GM12873 (cell line): ENCODE data around the gene IGF2.

Experiments
- CTCF ChIP-seq: IDR thresholded peaks from 2 replicates; pipeline ENCODE4 v1.5.1; 2012; ENCODE audit warnings: low read depth, mild to moderate bottlenecking, moderate library complexity, low read length, control low read depth; ENCODE audit not compliant: insufficient read depth; ENCODE audit errors: missing control alignments

Gene IGF2

DNA sequence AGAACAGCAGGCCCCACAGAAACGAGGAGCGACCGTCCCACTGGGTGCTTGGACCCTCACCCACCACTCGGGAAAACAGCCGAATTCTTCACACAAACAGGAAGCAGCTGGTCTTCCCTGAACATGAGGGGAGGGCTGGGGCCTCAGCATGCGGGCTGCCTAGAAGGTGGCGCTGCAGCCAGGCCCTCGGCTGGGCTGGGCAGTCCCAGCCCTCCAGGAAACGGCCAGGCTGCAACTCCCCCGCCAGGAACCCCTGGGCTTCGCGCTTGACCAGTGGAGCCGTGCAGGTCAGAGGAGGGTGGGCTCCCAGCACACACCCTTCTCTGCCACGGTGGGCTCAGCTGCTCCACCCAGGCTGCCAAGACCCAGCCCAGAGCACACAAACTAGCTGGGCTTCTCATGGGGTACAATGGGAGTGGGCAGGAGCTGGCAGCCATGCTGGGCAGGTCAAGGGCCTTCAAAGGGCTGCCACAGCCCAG, 29.6 kb downstream of the IGF2 start:
- no peak for TF ChIP-seq CTCF

- no peak for TF ChIP-seq CTCF
These were observed 30.3 kb downstream of the IGF2 start for GRCh38 chr11:2108675-2109491.

DNA sequence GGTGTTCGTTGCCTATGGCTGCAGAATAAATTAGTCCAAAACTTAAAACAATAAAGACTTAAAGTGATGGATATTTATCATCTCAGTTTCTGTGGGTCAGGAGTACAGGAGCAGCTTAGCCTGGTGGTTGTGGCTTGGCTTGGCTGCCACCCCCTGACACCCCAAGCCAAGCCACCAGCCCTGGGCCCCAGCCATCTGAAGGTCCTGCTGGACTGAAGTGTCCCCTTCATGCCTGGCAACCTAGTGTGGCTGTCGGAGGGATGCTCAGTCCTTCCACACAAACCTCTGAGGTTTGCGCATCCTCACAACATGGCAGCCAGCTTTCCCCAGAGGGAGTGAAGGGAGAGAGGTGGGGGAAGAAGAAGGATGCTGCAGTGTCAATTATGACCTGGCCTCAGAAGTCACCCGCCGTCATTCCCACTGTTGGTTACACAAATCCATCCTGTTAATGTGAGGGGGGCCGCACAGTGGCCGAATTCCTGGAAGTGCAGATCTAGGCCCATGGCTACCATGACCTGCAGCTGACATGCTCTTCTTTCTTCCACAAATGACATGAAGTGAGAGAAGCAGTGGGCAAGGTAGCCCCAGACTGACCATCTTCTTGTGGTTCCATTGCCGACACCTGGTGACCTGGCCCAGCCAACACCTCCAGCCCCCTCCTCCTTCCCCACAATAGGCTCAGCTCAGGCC, 31.1 kb downstream of the IGF2 start:
- TF ChIP-seq CTCF: no peak

DNA sequence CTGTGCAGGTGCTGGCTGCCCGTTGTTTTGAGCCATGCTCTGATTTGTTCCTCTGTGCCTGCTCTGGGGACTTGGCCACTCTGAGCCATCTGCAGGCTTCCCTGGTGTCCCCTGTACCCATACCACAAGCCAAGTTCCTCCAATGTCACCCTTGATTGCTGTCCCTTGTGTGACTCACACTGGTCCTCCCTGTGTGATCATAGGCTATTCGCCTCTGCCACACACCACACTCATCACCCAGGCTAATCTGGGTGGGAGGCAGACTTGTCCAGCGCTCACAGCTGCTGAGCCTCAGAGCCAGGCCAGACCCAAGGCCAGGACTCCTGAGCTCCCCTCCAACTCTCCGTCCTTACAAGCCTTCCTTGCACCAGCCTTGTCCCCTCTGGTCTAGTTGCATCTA, 31.7 kb downstream of the IGF2 start:
- TF ChIP-seq CTCF: no peak

DNA sequence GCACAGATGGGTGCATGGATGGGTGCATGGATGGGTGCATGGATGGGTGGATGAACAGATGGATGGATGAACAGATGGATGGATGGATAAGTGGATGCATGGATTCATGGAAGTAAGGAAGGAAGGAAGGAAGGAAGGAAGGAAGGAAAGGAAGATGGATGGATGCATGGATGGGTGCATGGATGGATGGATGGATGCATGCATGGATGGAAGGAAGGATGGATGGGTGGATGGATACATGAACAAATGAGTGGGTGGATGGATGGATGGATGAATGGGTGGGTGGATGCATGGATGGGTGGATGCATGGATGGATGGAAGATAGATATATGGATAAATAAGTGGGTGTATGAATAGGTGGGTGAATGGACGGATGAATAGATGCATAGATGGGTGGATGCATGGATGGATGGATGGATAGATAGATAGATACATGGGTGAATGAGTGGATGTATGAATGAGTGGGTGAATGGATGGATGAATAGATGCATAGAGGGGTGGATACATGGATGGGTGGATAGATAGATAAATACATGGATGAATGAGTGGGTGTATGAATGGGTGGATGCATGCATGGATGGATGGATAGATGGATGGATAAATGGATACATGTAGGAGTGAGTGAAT, 32.5 kb downstream of the IGF2 start:
- TF ChIP-seq CTCF: no peak

DNA sequence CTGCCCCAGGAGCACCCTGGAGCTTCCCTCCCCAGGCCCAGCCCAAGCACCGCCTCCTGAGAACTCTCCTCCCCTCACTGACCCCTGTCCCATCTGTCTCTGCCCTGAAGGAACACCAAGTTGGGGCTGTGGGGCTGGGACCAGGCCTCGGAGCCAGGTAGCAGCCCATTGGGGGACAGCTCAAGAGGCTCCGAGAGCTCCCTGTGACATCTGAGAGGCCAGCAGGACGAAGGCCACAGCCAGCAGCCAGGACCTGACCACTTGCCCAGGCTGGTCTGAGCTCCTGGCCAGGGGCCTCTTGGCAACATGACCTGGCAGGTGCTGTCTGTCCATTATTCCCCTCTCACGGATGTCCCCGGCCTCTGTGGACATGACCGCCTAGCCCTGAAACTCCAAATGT, 33.7 kb downstream of the IGF2 start:
- no peak for TF ChIP-seq CTCF
